Skin epidermis (tissue), 12 donors: ENCODE measurements around the gene HDAC9.
"Not testable (repeated sequence)": the region's sequence is repeated elsewhere in the genome, so short reads cannot be mapped to it uniquely, and the experiment has no call there.

Experiments
- H3K27ac ChIP-seq, 21 experiments: fragments of 200-600 bp; sonication (generic) in 11 of 21; one replicate each; pipeline ENCODE4 v1.5.0; 2020; ENCODE audit warnings: mild to moderate bottlenecking in 3 of 21, inconsistent platforms in 2 of 21, moderate library complexity in 2 of 21
- H3K4me3 ChIP-seq, 7 experiments: fragments of 200-600 bp; sonication (generic) in 2 of 7; one replicate each; pipeline ENCODE4 v1.5.0; 2020; ENCODE audit warnings: inconsistent platforms in 2 of 7, mild to moderate bottlenecking in 2 of 7, moderate library complexity in 1 of 7

The HDAC9 gene

DNA sequence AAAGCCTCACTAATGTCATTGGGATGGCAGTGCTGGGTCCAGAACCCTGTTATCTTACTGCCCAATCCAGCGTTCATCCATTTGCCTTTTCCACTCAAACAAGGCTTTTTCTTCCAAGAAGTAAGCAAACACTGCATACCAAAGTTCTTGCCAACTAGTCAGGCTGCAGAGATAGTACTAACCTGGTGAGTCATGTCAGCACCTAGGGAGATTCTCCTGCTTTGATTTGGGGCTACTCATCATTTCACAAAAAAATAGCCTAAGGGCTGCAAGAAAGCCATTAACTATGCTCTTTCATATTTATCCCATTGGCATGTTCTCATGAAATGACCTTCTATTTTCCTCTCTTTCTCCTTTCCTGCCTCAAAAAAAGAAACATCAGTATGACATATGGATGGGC is 479.3 kb downstream of the HDAC9 start:
- H3K4me3 ChIP-seq, result no peak overlapping the region
- no peak overlapping the region for H3K27ac ChIP-seq

DNA sequence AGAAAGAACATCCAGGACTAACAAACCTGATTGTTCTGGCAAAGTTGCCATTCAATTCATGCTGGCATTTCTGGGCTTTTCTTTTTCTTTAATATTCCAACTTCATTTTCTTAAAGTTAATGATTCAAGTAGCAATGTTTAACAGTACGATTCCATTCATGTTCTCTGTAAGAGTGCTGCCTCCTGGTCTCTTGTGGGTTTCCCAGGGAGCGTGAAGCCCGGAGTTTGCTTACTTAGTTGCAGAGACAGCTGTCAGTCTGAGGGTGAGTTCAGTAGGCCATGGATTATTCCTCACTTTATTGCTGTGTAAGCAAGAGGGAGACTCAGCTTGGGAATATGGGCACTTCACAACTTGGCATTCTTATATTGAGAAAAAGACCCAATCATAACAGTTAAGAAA is 479.7 kb downstream of the HDAC9 start:
- no peak overlapping the region for H3K4me3 ChIP-seq
- H3K27ac ChIP-seq, result no peak overlapping the region

DNA sequence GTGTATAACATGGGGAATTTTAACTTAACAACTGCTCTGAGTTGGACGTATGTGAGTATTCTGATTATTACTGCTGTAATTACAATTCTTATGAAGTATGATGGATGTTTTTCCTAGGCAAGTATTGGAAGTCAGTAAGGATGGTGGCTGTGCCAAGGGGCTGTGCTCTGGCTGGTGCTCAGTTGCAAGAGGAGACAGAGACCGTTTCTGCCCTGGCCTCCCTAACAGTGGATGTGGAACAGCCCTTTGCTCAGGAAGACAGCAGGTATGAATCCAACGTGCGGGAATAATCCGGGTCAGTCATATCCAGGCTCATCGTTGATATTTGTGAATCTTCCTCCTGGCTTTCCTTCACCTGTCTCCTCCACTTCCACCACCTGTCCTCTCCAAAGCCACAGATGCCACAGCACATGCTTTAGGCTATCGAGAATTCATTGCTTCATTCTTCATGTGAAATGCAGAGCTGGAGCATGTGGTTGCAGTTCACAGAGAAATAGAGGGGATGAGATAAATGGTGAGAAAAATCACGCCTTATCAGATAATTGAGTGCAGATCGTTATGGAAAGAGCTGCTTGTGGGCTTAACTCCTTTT is 480.2 kb downstream of the HDAC9 start:
- Histone ChIP-seq H3K27ac (no peak overlapping the region), H3K4me3 (no peak overlapping the region)

DNA sequence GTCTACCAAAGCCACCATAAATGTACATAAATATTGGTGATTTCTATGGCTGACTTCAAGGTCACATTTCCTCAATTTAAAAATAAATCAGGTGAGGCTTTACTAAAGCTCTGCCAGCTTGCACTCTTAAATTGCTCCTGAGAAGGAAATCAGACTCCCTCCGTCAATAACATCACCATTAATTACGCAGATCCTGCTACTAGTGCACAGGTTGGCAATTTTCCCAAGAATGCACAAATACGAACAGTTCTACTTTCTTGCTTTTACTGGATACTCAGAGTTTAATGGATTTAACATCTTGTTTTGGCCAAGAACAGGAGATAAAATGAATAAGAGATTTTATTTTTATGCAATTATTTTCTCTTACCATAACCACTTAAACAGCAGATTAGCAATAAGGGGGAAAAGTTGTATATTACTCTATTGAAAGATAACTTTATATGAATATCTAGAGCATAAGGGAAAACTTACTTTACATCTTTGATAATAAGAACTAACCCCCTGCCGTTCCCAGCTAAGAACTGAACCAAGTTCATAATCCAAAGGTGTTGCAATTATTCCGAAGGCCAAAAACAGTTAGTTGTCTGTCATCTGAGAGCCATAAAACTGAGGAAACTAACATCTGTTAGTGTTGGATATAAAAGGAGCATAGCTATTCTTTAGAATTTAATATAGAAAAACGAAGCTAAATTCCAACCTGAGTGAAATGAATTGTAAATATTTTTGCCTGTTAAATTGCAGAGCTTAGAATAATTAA is 481.3 kb downstream of the HDAC9 start:
- H3K4me3 ChIP-seq, result no peak overlapping the region
- H3K27ac ChIP-seq, result peak overlapping the region in 6 of 21 experiments; percentile 30 to 69 (median 46)

DNA sequence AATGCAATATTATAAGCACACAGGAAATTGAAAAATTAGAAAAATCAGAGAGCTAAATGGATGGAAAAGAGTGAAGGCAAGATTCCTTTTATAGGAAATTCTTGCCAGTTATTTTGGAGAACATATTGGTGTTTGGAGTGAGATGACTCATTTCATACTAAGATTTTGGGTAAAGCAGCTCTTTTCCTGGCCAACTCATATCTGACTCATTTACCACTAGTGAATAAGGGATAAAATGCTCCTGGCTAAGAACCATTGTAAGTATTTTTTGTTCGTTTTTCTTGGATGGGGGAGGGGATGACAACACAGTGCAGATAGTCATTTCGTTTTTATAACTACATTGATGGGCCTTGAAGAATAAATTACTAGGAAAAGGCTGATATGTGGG is 482.6 kb downstream of the HDAC9 start:
- no peak overlapping the region for H3K4me3 ChIP-seq
- H3K27ac ChIP-seq, result peak overlapping the region in 5 of 21 experiments; percentile 26 to 69 (median 55)

DNA sequence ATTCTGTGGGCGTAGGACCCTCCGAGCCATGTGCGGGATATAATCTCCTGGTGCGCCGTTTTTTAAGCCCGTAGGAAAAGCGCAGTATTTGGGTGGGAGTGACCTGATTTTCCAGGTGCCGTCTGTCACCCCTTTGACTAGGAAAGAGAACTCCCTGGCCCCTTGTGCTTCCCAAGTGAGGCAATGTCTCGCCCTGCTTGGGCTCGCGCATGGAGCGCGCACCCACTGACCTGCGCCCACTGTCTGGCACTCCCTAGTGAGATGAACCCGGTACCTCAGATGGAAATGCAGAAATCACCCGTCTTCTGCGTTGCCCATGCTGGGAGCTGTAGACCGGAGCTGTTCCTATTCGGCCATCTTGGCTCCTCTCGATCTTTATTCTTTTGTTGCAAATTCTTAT is 495.2 kb downstream of the HDAC9 start:
- not testable (repeated sequence) for H3K27ac ChIP-seq, H3K4me3 ChIP-seq

DNA sequence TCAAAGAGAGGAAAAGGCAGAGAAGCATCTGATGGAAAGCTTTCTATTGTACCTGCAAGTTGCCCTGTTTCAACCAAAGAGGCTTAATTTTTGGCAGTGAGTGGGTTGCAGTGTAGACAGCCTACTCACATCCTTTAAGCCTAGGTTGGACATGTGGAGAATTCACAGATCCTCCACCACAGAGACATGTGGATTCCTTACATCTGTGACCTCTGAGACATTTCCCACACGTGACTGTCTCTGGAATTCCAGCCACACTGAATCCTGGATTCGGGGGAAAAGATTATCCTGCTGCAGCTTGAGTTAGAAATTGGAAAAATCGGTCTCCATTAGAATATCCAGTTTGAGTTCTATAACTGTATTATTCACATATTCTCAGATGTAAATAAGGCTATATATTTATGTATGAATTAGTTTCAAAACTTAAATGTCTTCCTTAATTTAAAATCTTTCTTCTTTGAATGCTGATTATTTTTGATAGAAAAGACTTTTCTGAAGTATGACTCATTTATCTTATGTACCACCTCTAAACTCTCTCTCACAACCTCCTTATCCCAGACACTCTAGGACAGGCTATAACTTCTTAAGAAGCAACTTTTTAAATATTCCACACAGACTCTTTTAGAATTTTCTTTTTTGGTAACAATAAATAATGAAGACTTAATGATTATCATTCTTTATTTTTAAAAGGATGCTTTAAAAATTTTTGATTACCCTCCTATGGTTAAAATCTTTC is 498.6 kb downstream of the HDAC9 start:
- H3K27ac ChIP-seq, result no peak overlapping the region
- no peak overlapping the region for H3K4me3 ChIP-seq

DNA sequence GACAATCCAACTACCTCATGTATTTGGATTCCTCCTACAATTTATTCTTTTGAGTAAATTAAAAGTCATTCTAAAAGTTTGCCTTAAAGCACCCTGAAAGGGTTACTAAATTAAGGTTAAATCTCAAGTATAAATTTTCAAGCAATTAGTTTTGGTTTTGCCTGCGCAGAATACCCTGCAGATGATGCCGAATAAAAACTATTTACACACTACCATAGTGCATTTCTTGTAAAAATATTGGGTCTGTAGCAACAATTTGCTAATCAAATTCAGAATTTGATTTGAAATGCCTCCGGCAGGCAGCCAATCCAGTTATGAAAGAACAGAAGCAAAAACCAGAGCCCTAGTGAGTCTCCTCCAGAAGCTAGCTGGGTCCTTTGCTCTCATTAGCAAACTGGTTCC is 499.7 kb downstream of the HDAC9 start:
- no peak overlapping the region for H3K4me3 ChIP-seq
- H3K27ac ChIP-seq, result peak overlapping the region in 5 of 21 experiments; percentile 5 to 70 (median 52)

DNA sequence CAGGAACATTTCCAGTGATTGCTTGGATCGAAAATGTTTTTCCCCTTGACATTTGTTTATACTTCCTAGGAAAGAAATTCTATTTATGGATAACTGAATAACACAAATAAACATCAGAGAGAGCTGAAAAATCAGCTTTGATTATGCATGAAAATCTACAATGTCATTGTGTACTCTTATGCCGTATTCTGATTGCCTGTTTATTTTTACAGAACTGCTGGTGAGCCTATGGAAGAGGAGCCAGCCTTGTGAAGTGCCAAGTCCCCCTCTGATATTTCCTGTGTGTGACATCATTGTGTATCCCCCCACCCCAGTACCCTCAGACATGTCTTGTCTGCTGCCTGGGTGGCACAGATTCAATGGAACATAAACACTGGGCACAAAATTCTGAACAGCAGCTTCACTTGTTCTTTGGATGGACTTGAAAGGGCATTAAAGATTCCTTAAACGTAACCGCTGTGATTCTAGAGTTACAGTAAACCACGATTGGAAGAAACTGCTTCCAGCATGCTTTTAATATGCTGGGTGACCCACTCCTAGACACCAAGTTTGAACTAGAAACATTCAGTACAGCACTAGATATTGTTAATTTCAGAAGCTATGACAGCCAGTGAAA is 500.4 kb downstream of the HDAC9 start:
- H3K27ac ChIP-seq, result peak overlapping the region in 12 of 21 experiments; percentile 4 to 70 (median 48)
- no peak overlapping the region for H3K4me3 ChIP-seq

DNA sequence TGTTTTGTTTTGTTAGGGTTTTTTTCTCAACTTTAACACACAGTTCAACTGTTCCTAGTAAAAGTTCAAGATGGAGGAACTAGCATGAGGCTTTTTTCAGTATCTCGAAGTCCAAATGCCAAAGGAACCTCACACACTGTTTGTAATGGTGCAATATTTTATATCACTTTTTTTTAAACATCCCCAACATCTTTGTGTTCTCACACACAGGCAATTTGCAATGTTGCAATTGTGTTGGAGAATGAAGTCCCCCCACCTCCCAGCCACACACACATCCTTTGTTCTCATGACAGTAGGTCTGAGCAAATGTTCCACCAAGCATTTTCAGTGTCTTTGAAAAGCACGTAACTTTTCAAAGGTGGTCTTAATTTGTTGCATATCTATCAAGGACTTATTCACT is 501.0 kb downstream of the HDAC9 start:
- Histone ChIP-seq H3K4me3 (no peak overlapping the region), H3K27ac (peak overlapping the region in 7 of 21 experiments; percentile 5 to 70 (median 43))

DNA sequence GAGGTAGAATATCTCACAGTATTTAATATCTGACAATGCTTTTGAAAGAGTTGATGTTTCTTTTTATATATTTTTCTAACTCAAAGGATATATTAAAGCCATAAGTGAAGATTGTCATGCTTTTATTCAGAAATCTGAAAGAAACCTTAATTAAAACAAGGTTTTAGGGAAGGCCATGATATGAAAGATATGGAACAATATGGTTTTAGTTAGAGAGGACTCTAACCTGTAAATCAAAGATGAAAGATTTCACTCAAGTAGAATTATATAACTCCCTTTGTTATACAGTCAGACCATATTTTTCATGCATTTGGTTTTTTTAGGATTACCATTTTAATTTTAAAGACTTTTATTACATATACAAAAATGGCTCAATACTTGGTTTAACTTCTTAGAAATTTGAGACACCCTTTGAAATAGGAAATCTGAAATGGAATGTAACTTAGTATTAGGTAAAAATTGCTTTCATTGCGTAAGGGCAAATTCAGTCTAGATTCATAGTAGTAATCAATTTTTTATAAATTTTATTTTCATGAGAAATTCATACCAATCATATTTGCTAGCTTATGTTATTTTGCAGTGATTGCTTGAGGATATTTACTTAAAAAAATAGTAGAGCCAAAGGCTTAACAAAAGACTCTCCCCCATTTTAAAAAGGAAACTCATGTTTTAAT is 502.1 kb downstream of the HDAC9 start:
- no peak overlapping the region for H3K4me3 ChIP-seq

DNA sequence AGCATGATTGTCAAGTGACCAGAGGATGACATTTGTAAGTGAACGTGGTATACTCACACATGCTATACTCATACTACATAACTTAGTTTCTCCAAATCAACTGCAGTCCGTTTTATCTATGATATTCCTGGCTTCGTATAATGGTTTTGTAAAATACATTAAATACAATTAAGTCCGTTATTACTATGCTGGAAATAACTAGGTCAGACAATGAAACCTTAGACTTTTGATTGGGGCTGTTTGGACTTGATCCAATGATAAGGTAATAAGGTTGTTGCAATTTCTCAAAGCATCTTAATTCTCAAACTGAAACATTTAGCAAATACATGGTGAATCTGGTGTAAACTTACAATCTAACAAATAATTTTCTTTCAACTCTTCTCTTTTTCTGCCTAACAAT is 504.9 kb downstream of the HDAC9 start:
- no peak overlapping the region for H3K4me3 ChIP-seq
- H3K27ac ChIP-seq, result no peak overlapping the region

More for the DNA sequence above, 502.1 kb downstream of the HDAC9 start:
- H3K27ac ChIP-seq, result peak overlapping the region in 1 of 21 experiments; percentile 70

DNA sequence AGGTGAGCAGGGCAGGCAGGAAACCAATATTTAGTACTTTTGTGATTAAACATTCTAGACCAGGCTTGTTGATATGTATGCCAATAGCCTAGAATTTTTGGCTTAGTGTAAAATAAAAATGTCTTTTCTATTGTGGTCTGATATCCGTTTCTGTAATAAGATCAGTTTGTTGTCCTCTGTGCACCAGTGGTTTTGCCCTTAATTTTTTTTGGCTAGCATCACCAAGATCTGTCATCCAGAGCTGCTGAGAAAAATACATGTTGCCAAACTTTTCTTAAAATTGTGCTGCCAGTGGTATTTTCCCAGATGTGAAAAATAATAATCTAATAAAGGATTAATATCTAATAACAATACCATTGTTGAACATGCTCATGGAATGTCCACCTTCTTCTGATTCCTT is 506.3 kb downstream of the HDAC9 start:
- Histone ChIP-seq H3K27ac (peak overlapping the region in 1 of 21 experiments; percentile 33), H3K4me3 (no peak overlapping the region)

DNA sequence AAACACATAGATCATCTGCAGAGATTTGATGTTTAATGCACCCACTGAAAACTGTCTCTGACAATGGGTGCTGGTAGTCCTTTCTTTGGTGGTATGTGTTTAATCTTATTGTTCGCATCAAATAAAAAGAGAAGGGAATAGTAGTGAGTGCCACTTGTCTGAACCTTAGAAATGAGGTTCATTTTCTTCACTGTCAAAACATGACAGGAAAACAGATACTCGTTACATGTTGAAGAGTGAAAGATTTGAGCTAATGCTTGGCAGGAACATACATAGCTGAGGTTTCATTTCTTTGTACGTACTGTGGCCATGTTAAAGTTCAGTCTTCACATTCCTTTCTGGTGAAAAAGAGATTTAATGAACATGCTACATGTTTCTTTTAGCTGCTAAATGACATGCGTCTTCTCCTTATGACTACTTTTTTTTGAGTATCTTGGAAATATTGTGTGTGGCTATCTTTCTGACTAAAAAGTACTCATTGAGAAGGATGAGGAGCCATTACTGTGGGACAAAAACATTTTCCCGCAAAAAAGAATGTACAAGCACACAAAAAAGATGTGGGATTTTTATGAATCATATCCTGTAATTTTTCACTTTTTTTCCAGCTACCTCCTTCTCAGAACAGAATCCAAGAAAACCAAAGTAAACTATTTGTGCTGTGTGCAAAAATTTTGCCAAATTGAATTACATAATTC is 513.8 kb downstream of the HDAC9 start:
- Histone ChIP-seq H3K27ac (peak overlapping the region in 6 of 21 experiments; percentile 42 to 60 (median 50)), H3K4me3 (no peak overlapping the region)

DNA sequence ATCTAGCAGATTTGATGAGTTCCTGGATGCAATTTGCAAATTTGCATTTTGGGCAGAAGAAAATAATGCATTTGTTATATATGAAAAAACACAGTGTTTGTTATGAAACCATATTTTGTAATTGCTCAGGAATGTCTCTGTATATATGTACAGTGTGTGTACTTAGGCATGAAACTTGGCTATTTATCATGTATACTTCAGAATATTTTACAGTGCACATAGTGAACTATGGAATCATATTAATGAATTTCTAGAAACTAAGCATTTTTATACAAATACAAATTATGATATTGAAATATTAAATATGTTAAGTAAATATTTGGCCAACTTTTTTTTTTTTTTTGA is 514.4 kb downstream of the HDAC9 start:
- H3K27ac ChIP-seq, result no peak overlapping the region
- H3K4me3 ChIP-seq, result no peak overlapping the region

DNA sequence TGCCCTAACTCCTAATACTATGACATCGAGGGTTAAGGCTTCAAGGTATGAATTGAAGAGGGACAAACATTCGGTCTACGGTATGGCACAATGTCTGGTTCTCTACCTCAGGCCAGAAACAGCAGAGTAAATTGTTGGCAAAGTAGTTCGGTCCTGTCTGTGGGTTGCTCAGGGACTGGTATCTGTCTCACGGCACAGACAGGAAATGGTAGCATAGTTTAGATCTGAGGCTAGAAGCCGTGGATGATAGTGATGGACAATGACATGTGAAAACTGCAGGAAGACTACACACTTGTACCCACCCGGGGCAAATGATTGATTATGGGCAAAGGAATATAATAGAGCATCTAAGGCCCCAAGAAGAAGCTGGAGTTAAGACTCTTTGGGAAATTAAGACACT is 515.7 kb downstream of the HDAC9 start:
- no peak overlapping the region for H3K4me3 ChIP-seq
- H3K27ac ChIP-seq, result peak overlapping the region in 2 of 21 experiments; percentile 57 to 58

DNA sequence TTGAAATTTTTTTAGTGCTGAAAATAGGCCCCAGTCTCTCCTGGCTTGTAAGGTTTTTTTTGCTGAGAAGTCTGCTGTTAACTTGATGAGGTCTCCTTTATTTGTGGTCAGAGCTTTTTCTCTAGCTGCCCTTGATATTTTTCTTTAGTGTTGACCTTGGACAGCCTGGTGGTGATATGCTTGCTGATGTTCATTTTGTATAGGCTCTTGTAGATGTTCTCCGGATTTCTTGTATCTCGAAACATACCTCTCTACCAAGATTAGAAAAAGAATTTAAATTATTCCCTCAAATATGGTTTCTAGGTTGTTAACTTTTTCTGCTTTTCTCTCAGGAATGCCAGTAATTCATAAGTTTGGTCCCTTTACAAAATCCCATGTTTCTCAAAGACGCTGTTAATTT is 519.5 kb downstream of the HDAC9 start:
- Histone ChIP-seq H3K27ac (no peak overlapping the region), H3K4me3 (no peak overlapping the region)

DNA sequence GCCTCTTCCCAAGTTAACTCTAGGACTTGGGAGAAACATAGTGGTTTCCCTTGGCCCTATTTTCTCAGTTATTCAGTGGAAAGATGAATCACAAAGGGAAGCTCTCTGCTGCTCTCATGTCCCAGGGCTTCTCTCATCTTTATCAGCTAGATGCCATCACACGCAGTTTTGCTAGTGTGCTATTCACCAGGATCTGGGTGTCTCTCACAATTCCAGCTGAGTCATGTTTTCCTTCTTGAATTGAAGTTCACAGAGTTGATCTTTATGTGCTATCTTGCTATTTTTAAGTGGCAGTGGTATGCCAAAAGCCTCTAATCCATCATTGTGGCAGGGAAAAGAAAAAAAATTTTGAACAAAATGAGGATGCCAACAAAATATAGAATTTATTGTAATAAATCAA is 520.6 kb downstream of the HDAC9 start:
- Histone ChIP-seq H3K4me3 (no peak overlapping the region), H3K27ac (no peak overlapping the region)

DNA sequence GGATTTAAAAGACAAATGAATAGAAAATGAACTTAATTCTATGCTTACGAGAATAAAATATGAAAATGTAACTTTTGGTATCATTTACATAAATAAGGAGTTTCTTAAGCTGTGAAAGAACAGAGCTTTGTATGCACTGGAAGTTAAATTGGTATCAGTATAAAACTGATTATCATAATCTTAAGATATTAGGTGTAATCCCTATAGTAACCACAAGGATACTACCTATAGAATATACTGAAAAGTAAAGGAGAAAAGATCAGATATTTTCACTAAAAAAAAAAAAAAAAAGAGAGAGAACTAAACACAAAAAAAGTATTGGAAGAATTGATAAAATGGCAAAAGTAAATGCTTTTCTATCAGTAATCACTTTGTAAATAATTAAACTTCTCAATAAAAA is 521.8 kb downstream of the HDAC9 start:
- no peak overlapping the region for H3K27ac ChIP-seq
- H3K4me3 ChIP-seq, result no peak overlapping the region
